Measurements from ENCODE around the gene SMIM35.

The SMIM35 gene

GRCh38 chr11:118086913-118087768, at the start of gene SMIM35:
Gene SMIM35, minus strand, starts transcription at chr11:118086963. Its CDS starts 206 bp downstream, at chr11:118086757.
- DNase-seq, result peak; percentile 23

- DNase-seq, result no peak
Measured at GRCh38 chr11:118136341-118136740, 49.6 kb upstream of the SMIM35 start.

DNA sequence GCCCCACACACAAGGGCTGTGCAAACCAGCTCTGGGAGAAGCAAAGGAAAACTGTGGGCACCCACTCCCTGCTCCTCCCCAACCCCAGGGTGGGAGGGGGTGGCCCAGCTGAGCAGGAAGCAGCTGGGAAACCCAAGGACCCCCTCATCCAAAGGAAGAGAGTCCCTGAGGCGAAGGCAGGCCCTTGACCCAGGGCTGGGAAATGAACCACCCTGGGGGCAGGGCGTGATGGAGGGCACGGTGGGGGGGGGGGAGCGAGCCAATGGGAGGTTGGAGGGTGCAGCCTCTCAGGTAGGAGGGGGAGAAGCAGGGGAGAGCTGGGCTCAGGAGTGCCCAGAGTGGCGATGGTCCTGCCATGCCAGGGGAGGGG, 49.0 kb upstream of the SMIM35 start:
- no peak for DNase-seq

GRCh38 chr11:118135051-118135795, 48.5 kb upstream of the SMIM35 start:
- DNase-seq, result no peak

DNA sequence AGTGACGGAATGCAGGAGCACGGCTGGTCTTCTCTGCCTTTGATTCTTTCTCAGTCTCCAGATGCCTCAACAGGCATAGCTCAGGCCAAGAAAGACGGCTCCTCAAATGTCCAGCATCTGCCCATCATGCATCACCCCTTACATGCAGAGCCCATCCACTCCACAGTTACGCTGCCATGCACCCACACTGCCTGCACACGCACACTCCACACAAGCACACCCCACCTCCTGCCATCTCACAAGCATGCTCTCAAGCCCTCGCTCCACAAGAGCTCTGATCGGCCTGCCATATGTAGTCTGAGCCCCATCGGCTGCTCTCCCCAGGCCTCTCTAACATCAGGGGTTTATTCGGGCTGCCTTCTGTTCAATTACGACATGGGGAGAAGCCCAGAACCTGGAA, 47.1 kb upstream of the SMIM35 start:
- no peak for DNase-seq

DNA sequence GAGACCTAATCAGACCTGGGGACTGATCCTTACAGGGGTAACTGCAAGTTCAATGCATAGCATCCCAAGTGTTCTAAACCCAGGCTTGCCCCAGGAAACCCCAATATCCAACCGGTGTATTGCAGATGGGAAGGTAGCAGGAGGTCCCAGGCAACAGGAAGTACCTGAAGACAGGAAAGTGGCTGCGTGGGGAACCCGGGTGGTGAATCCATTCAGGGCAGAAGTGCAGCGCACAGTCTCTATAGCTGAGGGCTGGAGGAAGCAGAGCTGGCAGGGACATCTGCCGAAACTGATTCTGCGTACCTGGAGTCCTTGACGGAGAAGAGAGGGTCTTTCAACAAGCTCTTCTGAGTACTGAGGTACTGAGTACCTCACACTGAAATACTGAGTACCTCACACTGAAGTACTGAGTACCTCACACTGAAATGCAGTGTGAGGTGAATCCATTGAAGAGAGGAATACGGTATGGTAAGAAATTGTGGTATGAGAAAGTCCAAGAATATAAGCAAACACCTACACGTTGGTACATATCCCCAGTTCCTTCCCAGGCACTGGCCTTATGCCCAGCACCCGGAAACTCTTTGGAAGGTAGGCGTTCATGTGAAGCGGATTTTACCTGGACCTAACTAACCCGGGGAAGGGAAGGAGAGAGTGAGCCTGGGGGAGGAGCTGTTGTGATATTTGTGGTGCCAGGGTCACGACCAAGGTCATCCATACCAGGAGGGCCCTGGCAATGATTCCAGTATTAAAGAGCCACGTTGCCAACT, 45.8 kb upstream of the SMIM35 start:
- DNase-seq, result no peak

- DNase-seq, result no peak
Measured at GRCh38 chr11:118129471-118130172, 42.9 kb upstream of the SMIM35 start.

DNA sequence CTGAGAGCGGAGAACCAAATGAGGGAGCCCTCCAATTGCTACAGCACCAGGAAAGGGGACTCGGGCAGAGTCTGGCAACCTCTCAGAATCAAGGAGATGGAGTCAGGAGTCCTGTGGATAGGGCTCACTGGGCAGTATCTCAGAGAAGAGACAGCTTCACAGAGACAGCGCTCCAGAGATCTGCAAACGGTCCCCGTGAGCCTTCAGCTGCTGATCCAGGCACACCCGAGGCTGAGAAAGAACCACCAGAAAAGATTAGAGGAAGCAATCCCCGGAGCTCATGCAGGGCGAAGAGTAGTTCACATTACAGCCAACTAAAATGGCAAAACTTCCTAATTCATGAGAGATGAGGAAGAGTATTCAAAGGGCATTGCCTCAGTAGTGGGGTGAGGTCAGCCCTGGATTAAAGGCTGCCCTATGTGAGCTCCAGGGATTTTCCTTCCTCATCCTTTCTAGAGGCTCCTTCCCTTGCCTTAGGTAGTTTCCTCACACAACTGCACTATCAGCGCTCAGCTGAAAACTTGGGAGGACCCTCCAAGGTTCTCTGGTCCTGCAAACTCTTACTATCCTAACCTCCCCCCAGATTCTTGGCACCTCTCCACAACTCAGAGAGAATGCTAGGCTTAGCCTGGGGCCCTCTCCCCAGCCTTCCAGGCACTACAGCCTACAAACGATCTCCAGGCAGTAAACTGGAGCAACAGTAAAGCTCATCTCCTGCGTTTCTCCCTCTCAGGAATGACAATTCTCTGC, 42.1 kb upstream of the SMIM35 start:
- DNase-seq, result no peak

- DNase-seq, result no peak
Measured at GRCh38 chr11:118128310-118128709, 41.5 kb upstream of the SMIM35 start.

GRCh38 chr11:118126082-118126838, 39.5 kb upstream of the SMIM35 start:
- DNase-seq, result no peak

- no peak for DNase-seq
Measured at GRCh38 chr11:118124929-118125535, 38.3 kb upstream of the SMIM35 start.

- no peak for DNase-seq
Measured at GRCh38 chr11:118120793-118121192, 34.0 kb upstream of the SMIM35 start.

DNA sequence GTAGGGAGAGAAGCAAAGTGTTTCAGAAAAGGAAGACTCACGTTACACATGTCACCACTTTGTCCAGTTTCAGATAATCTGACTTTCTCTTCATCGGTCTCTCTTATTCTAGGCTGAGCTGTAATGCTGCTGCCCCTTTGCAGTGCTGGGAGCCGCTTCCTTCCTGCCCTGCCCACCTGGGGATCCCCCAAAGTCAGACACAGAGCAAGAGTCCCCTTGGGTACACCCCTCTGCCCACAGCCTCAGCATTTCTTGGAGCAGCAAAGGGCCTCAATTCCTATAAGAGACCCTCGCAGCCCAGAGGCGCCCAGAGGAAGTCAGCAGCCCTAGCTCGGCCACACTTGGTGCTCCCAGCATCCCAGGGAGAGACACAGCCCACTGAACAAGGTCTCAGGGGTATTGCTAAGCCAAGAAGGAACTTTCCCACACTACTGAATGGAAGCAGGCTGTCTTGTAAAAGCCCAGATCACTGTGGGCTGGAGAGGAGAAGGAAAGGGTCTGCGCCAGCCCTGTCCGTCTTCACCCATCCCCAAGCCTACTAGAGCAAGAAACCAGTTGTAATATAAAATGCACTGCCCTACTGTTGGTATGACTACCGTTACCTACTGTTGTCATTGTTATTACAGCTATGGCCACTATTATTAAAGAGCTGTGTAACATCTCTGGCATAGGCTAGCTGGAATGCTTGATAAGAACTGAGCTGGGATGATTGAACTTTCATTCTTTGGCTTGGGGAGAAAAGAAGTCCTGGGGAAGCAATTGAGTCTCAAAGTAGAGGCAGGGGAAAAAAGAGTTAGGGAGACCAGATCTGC, 31.2 kb upstream of the SMIM35 start:
- no peak for DNase-seq

- DNase-seq, result no peak
Measured at GRCh38 chr11:118115048-118115447, 28.3 kb upstream of the SMIM35 start.

- no peak for DNase-seq
Measured at GRCh38 chr11:118114266-118114665, 27.5 kb upstream of the SMIM35 start.

DNA sequence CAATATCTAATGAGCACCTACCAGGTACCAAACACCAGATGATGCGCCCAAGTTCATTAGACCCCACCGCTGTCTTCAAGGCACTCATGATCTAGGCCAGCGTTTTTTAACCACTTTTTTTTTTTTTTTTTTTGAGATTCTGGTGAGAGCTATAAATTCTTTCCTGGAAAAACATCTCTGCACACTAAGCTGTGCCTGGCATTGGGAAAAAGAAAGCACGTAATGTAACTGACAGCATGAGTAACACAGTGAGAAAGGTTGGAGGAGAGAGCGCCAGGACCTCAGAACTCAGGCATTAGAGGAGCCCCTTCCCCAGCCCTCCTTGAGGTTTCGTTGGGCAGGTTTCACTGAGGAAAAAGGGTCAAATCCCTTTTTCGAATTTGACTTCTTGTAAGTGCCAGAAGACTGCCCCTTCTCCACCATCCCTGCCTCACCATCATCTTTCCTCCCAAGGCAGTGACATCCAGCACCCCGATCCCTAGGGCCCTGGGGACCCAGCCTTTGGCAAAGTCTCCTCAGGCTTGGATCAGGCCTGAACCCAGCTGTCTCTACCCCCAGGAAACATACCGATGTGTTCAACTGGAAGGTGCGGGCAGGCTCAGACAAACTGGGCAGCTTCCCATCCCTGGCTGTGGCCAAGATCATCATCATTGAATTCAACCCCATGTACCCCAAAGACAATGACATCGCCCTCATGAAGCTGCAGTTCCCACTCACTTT, 26.1 kb upstream of the SMIM35 start:
- no peak for DNase-seq

- no peak for DNase-seq
Measured at GRCh38 chr11:118111744-118112035, 24.9 kb upstream of the SMIM35 start.

- no peak for DNase-seq
Measured at GRCh38 chr11:118111019-118111743, 24.4 kb upstream of the SMIM35 start.

DNA sequence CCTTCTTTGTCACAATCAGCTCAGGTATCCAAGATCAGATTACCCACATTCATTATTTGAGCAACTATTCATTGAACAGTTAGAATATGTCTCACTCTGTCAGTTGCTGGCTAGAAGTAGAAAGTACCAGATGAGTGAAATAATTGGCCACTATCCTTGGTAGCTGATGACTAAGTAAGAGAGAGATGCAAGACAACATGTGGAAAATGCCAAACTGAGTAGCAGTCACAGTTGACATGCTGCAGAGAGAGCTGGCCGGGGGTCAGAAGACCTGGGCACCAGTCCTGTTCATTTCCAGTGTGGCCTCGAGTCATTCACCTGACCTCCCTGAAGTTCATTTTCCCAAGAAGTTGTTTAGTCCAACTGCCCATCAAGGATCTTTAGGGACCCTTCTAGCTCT, 22.5 kb upstream of the SMIM35 start:
- no peak for DNase-seq

All from NCI-H748 treated with DMSO at 0.1 percent for 48 hours (cell line).